Kidney tubule cell (primary cell): Measurements from ENCODE around the gene GARIN1A.
"Not testable (repeated sequence)": the region's sequence is repeated elsewhere in the genome, so short reads cannot be mapped to it uniquely, and the experiment has no call there.

Experiments used
- DNase-seq: peaks from one replicate; pipeline ENCODE4 v3.0.0-alpha.2; 2018; ENCODE audit warnings: low spot score

The GARIN1A gene

GRCh38 chr7:128671992-128672391 is at the start of gene GARIN1A:
Gene GARIN1A, plus strand, starts transcription at chr7:128672292. Its CDS starts 106 bp downstream, at chr7:128672398.
- no peak for DNase-seq

GRCh38 chr7:128627124-128627523 is 45.0 kb upstream of the GARIN1A start:
- DNase-seq: not testable (repeated sequence)

- DNase-seq: not testable (repeated sequence)
Measured at GRCh38 chr7:128633915-128634314, 38.2 kb upstream of the GARIN1A start.

- DNase-seq: not testable (repeated sequence)
Measured at GRCh38 chr7:128645206-128645605, 26.9 kb upstream of the GARIN1A start.

GRCh38 chr7:128645844-128646243 is 26.2 kb upstream of the GARIN1A start:
- DNase-seq: not testable (repeated sequence)

- not testable (repeated sequence) for DNase-seq
Measured at GRCh38 chr7:128646877-128647276, 25.2 kb upstream of the GARIN1A start.

GRCh38 chr7:128651096-128651495 is 21.0 kb upstream of the GARIN1A start:
- DNase-seq: not testable (repeated sequence)

GRCh38 chr7:128652606-128653005 is 19.5 kb upstream of the GARIN1A start:
- DNase-seq: not testable (repeated sequence)

- not testable (repeated sequence) for DNase-seq
Measured at GRCh38 chr7:128653197-128653596, 18.9 kb upstream of the GARIN1A start.

- DNase-seq: not testable (repeated sequence)
Measured at GRCh38 chr7:128654080-128654479, 18.0 kb upstream of the GARIN1A start.

GRCh38 chr7:128654501-128654900 is 17.6 kb upstream of the GARIN1A start:
- not testable (repeated sequence) for DNase-seq

- not testable (repeated sequence) for DNase-seq
Measured at GRCh38 chr7:128658428-128658827, 13.7 kb upstream of the GARIN1A start.

- no peak for DNase-seq
Measured at GRCh38 chr7:128660596-128660995, 11.5 kb upstream of the GARIN1A start.

GRCh38 chr7:128661446-128661845 is 10.6 kb upstream of the GARIN1A start:
- DNase-seq: no peak

- DNase-seq: no peak
Measured at GRCh38 chr7:128662091-128662490, 10.0 kb upstream of the GARIN1A start.

- not testable (repeated sequence) for DNase-seq
Measured at GRCh38 chr7:128663223-128663622, 8.9 kb upstream of the GARIN1A start.

- no peak for DNase-seq
Measured at GRCh38 chr7:128665057-128665456, 7.0 kb upstream of the GARIN1A start.

- no peak for DNase-seq
Measured at GRCh38 chr7:128666200-128666599, 5.9 kb upstream of the GARIN1A start.

GRCh38 chr7:128672927-128673517 is 930 bp downstream of the GARIN1A start:
- peak; percentile 22 for DNase-seq

GRCh38 chr7:128673571-128673970 is 1.5 kb downstream of the GARIN1A start:
- DNase-seq: no peak

- no peak for DNase-seq
Measured at GRCh38 chr7:128676665-128677064, 4.6 kb downstream of the GARIN1A start.

GRCh38 chr7:128679920-128680319 is 7.8 kb downstream of the GARIN1A start:
- no peak for DNase-seq

- DNase-seq: no peak
Measured at GRCh38 chr7:128681794-128682537, 9.9 kb downstream of the GARIN1A start.
